HL-60 (cell line): ENCODE results near the gene ERC2.

Experiments
- DNase-seq, 2 experiments: peaks; one replicate each; pipeline ENCODE4 v3.0.0-alpha.2; 2010 to 2020; ENCODE audit warnings: low read depth in 1 of 2, low spot score in 1 of 2
- H3K27ac ChIP-seq: fragments of 250-450 bp; sonication (Bioruptor Pico); replicated peaks from 2 replicates; pipeline ENCODE4 v1.5.1; 2020; ENCODE audit warnings: mild to moderate bottlenecking, moderate library complexity
- H3K27me3 ChIP-seq: fragments of 250-450 bp; sonication (Bioruptor Pico); 2 replicates; pipeline ENCODE4 v1.5.1; 2021; ENCODE audit warnings: mild to moderate bottlenecking, moderate library complexity; ENCODE audit not compliant: insufficient read depth, poor library complexity, severe bottlenecking
- H3K4me3 ChIP-seq: replicated peaks from 2 replicates; pipeline ENCODE4 v1.5.1; 2011; ENCODE audit warnings: mild to moderate bottlenecking, control low read depth, low read length; ENCODE audit not compliant: insufficient read depth
- CTCF ChIP-seq: IDR thresholded peaks from one replicate; pipeline ENCODE4 v1.5.1; 2011; ENCODE audit warnings: low read length, control low read depth, inconsistent platforms; ENCODE audit not compliant: insufficient read depth
- GABPA ChIP-seq: IDR thresholded peaks from 2 replicates; pipeline ENCODE4 v1.6.1; 2012; ENCODE audit warnings: low read depth
- POLR2AphosphoS5 ChIP-seq: IDR thresholded peaks from 2 replicates; pipeline ENCODE4 v1.6.1; 2012; ENCODE audit warnings: low read depth
- REST ChIP-seq: IDR thresholded peaks from 2 replicates; pipeline ENCODE4 v1.6.1; 2012; ENCODE audit warnings: low read depth; ENCODE audit not compliant: insufficient replicate concordance
- SPI1 ChIP-seq: IDR thresholded peaks from 2 replicates; pipeline ENCODE4 v1.6.1; 2012; ENCODE audit warnings: low read depth, mild to moderate bottlenecking, borderline replicate concordance

ERC2 gene

GRCh38 chr3:56124546-56124945 lies 343.7 kb downstream of the ERC2 start:
- TF ChIP-seq REST (no peak), POLR2AphosphoS5 (no peak), SPI1 (no peak), GABPA (no peak), CTCF (no peak)
- H3K27me3 ChIP-seq, result peaks cover 5% of the 10 kb centered on the region
- DNase-seq, result no peak
- no peak overlapping the region for H3K4me3 ChIP-seq
- H3K27ac ChIP-seq, result no peak overlapping the region

GRCh38 chr3:56123487-56123886 lies 344.8 kb downstream of the ERC2 start:
- DNase-seq, result no peak
- peaks cover 5% of the 10 kb centered on the region for H3K27me3 ChIP-seq
- H3K4me3 ChIP-seq, result no peak overlapping the region
- no peak overlapping the region for H3K27ac ChIP-seq
- TF ChIP-seq POLR2AphosphoS5 (no peak), REST (no peak), SPI1 (no peak), CTCF (no peak), GABPA (no peak)

GRCh38 chr3:56122911-56123310 lies 345.4 kb downstream of the ERC2 start:
- Histone ChIP-seq H3K27me3 (peaks cover 5% of the 10 kb centered on the region), H3K27ac (no peak overlapping the region), H3K4me3 (no peak overlapping the region)
- no peak for DNase-seq
- TF ChIP-seq REST (no peak), CTCF (no peak), POLR2AphosphoS5 (no peak), SPI1 (no peak), GABPA (no peak)
